Measurements from ENCODE around the gene CKS2.

The CKS2 gene

DNA sequence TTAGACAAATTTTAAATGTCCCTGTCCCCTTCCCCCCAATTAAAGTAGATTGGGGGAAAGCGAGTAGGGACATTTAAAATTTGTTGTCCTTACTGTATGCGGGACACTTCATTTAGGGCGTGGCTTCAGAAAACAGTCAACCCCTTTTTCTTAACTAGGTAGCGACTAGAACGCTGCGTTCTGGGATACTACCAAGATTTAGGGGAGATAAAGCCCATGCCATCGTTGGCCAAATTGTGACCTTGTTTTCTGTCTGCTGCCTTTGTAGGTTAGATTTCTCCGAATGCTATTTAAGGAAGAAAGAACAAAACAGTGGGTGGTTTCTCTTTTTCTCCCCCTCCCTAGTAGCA is 1.2 kb downstream of the CKS2 start:
- TF ChIP-seq, protein P1, sequence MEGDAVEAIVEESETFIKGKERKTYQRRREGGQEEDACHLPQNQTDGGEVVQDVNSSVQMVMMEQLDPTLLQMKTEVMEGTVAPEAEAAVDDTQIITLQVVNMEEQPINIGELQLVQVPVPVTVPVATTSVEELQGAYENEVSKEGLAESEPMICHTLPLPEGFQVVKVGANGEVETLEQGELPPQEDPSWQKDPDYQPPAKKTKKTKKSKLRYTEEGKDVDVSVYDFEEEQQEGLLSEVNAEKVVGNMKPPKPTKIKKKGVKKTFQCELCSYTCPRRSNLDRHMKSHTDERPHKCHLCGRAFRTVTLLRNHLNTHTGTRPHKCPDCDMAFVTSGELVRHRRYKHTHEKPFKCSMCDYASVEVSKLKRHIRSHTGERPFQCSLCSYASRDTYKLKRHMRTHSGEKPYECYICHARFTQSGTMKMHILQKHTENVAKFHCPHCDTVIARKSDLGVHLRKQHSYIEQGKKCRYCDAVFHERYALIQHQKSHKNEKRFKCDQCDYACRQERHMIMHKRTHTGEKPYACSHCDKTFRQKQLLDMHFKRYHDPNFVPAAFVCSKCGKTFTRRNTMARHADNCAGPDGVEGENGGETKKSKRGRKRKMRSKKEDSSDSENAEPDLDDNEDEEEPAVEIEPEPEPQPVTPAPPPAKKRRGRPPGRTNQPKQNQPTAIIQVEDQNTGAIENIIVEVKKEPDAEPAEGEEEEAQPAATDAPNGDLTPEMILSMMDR (IDR thresholded peaks at IDR 0.05; ENCODE audit: extremely low read depth, missing control alignments): no peak
- peak; percentile 33 for DNase-seq (ENCODE audit: low spot score)

DNA sequence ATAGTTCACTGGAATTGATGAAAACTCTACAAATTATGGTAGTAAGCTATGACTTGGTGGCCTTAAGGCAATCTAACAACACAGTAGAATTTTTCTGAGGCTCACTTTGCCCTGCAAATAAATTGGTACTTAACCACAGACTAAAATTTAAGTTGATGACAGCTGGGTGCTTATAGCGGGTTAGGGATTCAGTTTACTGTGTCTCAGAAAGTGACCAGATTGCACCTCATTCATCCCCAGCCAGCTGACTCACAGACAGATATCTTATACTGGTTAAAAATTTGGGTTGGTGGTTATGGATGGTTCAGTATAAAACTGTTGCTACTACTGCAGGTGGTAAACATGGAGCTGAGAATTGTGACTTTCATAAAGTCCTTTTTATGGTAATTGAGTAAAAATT is 2.8 kb downstream of the CKS2 start:
- TF ChIP-seq, protein P1 (IDR thresholded peaks at IDR 0.05; ENCODE audit: extremely low read depth, missing control alignments): no peak
- no peak for DNase-seq (ENCODE audit: low spot score)

DNA sequence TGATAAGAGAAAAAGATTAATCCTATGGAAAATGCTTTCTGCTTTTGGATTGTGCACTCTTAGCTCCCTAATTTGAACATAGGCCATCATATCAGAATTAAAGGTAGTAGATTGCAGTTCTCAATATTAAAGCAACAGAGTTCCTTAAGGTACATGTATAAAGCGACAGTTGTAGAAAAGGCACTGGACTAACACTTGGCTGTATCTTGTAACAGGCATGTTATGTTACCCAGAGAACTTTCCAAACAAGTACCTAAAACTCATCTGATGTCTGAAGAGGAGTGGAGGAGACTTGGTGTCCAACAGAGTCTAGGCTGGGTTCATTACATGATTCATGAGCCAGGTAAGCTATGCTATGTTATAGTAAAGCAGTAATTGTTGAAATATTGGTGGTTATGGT is 4.0 kb downstream of the CKS2 start:
- TF ChIP-seq, protein P1 (IDR thresholded peaks at IDR 0.05; ENCODE audit: extremely low read depth, missing control alignments): no peak
- no peak for DNase-seq (ENCODE audit: low spot score)

DNA sequence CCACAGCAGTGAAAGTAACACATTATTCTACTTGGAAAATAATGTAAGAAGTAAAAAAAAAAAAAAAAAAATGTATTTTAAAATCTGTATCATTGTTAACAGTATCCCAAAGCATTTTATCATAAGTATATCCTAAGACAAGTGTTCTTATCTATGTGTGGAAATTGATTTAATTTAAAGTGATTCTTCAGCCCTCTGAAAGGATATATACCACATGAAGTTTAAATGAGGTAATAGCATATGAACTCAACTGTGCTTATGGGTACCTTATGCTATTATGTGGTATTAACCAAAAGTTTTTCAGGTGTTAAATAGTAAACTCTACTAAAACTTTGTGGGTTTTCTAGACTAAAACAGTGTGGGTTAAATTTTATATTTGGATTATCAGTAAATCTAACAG is 4.5 kb downstream of the CKS2 start:
- DNase-seq (ENCODE audit: low spot score): no peak
- TF ChIP-seq, protein P1 (IDR thresholded peaks at IDR 0.05; ENCODE audit: extremely low read depth, missing control alignments): no peak

DNA sequence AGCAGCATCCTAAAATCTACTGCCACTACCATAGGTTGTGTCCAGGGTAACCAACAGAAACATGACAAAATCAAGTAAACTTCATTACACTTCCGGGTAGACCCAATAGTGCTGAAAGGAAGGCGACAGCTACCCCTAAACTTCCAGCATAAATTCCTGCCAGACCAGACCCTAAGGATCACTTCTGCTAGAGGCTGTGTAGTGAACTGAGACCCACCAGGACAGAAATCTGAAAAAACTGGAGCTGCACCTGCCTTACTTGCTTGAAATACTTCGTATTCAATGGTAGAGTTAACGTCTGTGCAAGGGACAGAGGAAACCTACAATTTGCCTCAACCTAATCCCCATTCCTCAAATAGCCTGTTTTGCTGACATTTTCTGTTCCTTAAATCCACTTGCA is 6.3 kb downstream of the CKS2 start:
- TF ChIP-seq, protein P1 (IDR thresholded peaks at IDR 0.05; ENCODE audit: extremely low read depth, missing control alignments): no peak
- no peak for DNase-seq (ENCODE audit: low spot score)

DNA sequence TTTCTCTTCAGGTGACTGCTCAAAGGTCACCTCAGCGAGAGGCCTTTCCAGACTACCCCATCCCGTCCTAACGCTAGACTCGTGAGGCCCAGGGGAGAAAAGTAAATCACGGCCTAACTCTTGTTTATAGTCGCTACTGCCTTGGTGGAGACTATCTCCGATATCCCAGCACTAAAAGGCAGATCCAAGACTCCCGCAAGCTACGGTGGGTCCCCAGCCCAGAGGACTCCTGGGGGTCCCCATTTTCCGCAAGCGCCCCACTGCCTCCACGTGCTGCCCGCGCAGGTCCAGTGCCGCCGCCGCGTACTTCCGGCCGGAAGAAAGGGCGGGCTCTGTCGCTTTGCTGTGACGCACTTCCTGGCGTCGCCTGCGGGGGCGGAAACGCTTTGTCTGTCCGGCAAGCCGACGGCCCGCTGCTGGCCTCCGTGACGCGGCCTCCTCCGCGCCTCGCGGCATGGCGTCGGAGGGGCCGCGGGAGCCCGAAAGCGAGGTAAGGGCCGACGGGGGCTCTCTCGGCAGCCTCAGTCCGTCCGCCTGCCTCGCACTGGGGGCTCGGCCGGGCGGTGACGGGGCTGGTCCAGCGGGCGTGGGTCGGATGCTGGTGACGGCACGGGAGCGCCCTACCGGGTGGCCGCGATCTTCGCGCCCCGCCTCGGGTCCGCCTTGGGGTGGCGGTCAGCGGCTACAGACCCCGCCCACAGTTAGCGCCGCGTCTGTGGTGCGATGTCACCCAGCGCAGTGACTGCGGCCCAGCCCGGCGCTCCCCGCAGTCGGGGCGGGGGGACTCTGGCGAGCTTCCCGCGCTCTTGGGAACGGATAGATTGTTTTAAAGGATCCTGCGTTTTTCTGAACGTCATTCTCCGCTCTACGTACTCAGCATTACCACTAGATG is 7.4 kb downstream of the CKS2 start, which contains the start of gene SECISBP2:
TSS of gene SECISBP2 (plus strand) at position 378 of the 892 bp plus-strand sequence. CDS start at position 455, 77 bp downstream.
- TF ChIP-seq, protein P1 (IDR thresholded peaks at IDR 0.05; ENCODE audit: extremely low read depth, missing control alignments): peak; percentile 21

DNA sequence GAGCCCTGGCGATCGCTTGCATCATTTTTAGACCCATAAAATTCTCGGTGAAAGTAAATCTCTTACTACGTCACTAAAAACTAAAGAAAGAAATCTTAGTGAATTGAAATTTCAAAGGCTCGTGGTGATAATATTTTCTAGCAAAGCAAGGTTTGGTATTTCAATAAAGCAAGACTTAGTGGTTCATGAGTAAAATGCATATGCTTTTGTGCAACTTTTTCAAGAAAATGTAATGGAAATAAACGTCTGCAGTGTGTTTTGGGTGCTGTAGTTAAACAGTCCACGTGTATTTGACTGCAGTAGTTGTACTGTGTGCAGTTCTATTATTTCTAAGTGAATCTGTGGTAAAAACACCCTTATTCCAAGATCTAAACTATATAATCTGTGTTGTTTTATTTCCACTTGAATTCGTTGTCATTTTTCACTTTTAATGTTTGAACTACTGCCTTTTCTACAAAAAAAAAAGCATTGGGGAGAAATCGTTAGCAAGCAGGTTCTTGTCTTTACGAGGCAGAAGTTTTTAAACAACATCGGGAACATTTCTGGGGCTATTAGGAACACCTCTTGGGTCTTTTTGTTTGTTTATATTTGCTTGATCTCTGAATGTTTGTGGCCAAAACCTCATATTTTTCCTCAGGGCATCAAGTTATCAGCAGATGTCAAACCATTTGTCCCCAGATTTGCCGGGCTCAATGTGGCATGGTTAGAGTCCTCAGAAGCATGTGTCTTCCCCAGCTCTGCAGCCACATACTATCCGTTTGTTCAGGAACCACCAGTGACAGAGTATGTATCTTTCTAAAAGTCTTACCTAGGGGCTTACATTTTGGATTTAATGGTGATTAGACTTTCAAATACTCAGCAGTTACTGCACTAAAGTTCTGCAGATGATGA is 8.3 kb downstream of the CKS2 start:
- DNase-seq (ENCODE audit: low spot score): no peak

More for the DNA sequence above, 7.4 kb downstream of the CKS2 start, which contains the start of gene SECISBP2:
- peak; percentile 91 for DNase-seq (ENCODE audit: low spot score)

More for the DNA sequence above, 8.3 kb downstream of the CKS2 start:
- TF ChIP-seq, protein P1 (IDR thresholded peaks at IDR 0.05; ENCODE audit: extremely low read depth, missing control alignments): no peak
